Measurements from ENCODE around the gene OPRL1.

- TF ChIP-seq GATA2 (IDR thresholded peaks at IDR 0.05; ENCODE audit: low read depth, low read length) (no peak), GATA3 (IDR thresholded peaks at IDR 0.05; ENCODE audit: low read depth, low read length) (no peak)
These were observed 32.2 kb downstream of the OPRL1 start for GRCh38 chr20:64111841-64112641.

Measured in SH-SY5Y (cell line).